ENCODE results near the gene PLEKHJ1.

GRCh38 chr19:2197270-2197669, 38.9 kb downstream of the PLEKHJ1 start:
- no peak for TF ChIP-seq CTCF (conservative IDR thresholded peaks at IDR 0.05)
- TF ChIP-seq ZFX (IDR thresholded peaks at IDR 0.05) = no peak

Data from C4-2B (cell line).